SU-DHL-6 (cell line): Measurements from ENCODE around the gene B4GALT5.

Source experiments
- EZH2phosphoT487 ChIP-seq: fragments of 200-600 bp; sonication (generic), shearing (Covaris generic); conservative IDR thresholded peaks from 2 replicates; pipeline ENCODE4 v1.6.1; 2018; ENCODE audit warnings: mild to moderate bottlenecking, antibody characterized with exemption, low read length, moderate library complexity, mixed read lengths
- TF ChIP-seq, protein P1 (sequence below): fragments of 200-600 bp; sonication (generic); IDR thresholded peaks from one replicate; pipeline ENCODE4 v1.5.1; 2017; ENCODE audit warnings: antibody characterized with exemption, mild to moderate bottlenecking, low read length, moderate library complexity; ENCODE audit not compliant: insufficient read depth, poor library complexity, severe bottlenecking

DNA sequence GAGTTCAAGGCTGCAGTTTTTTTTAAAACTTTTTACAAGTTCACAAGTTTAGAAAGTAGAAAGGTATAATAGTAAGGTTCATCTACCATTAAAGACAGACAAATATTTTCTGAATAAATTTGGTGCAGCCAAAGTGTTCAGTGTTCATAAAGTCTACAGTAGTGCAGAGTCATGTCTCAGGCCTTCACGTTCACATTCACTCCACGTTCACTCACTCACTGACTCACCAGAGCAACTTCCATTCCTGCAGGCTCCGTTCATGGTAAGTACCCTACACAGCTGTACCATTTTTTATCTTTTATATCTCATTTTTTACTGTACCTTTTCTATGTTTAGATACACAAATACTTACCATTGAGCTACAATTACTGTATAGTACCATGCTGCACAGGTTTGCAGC is 67.6 kb downstream of the B4GALT5 start:
- TF ChIP-seq, protein P1, sequence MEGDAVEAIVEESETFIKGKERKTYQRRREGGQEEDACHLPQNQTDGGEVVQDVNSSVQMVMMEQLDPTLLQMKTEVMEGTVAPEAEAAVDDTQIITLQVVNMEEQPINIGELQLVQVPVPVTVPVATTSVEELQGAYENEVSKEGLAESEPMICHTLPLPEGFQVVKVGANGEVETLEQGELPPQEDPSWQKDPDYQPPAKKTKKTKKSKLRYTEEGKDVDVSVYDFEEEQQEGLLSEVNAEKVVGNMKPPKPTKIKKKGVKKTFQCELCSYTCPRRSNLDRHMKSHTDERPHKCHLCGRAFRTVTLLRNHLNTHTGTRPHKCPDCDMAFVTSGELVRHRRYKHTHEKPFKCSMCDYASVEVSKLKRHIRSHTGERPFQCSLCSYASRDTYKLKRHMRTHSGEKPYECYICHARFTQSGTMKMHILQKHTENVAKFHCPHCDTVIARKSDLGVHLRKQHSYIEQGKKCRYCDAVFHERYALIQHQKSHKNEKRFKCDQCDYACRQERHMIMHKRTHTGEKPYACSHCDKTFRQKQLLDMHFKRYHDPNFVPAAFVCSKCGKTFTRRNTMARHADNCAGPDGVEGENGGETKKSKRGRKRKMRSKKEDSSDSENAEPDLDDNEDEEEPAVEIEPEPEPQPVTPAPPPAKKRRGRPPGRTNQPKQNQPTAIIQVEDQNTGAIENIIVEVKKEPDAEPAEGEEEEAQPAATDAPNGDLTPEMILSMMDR, result no peak
- TF ChIP-seq EZH2phosphoT487, result no peak
